ENCODE data around the gene CLDN18.
A peak's percentile ranks its signal among the peaks of the same experiment; 100 is the strongest.

The CLDN18 gene

DNA sequence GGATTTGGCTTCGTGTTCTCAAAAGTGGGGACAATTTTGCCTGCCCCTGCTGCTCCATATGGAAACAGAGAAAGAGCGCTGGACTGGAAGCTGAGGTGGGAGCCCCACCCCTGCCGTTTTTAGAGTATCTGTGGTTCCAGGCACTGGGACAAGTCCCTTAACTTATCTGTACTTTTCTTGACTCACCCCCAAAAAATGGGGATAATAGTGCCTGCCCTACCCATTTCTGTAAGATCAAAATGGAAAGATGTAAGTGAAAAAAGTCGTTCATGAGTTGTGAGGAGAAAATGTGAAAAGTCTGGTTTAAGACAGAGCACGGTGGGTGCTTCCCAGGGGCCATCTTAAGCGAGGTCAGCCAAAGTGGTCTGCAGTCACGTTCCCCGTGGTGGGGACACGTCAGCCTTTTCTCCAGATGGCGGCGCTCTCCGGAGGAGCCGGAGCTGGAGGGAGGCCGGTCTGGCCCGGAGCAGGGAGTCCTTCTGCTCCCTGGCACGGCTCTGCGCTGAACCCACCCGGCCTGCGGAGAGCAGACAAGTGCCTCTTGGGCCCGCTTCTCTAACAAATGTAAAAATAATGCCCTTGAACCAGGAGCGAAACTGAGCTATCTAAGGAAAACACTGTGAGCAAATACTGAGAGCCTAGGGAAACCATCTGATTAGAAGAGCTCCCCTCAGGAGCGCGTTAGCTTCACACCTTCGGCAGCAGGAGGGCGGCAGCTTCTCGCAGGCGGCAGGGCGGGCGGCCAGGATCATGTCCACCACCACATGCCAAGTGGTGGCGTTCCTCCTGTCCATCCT lies at the start of gene CLDN18:
CLDN18 (plus strand) TSS at position 690 of the 797 bp plus-strand sequence; CDS start at position 751, 61 bp downstream.
- no peak for DNase-seq

DNA sequence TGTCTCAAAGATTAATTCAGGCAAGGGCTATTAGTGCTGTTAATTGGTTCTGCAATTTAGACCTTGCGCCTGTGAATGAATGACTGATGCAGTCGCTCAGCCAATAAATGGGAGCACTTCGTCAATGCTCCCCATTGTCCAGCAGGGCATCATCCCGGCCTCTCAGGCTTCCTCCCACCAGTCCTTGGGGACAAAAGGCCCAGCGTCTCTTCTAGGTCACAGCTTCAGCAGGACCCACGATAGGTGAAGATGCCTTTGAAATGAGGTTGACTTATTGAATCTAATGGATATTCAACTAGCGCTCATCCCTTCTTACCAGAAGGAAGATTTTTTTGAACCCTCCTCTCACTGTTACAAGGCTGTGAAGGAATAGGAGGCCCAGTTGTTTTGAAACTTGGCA lies 47.7 kb upstream of the CLDN18 start:
- no peak for DNase-seq

DNA sequence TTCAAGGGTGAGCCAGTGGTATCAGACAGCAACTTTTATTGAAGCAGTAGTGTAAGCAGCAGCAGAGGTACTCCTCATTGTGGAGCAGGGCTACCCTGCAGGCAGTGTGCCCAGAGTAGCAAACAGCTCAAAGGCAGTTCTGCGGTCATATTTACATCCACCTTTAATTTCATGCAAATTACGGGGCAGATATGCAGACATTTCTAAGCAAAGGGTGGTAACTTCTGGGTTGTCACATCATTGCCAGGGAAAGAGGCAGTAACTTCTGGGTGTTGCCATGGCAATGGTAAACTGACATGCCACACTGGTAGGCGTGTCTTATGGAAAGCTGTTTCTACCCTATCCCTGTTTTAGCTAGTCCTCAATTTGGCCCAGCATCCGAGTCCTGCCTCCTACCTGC lies 46.5 kb upstream of the CLDN18 start:
- DNase-seq, result no peak

DNA sequence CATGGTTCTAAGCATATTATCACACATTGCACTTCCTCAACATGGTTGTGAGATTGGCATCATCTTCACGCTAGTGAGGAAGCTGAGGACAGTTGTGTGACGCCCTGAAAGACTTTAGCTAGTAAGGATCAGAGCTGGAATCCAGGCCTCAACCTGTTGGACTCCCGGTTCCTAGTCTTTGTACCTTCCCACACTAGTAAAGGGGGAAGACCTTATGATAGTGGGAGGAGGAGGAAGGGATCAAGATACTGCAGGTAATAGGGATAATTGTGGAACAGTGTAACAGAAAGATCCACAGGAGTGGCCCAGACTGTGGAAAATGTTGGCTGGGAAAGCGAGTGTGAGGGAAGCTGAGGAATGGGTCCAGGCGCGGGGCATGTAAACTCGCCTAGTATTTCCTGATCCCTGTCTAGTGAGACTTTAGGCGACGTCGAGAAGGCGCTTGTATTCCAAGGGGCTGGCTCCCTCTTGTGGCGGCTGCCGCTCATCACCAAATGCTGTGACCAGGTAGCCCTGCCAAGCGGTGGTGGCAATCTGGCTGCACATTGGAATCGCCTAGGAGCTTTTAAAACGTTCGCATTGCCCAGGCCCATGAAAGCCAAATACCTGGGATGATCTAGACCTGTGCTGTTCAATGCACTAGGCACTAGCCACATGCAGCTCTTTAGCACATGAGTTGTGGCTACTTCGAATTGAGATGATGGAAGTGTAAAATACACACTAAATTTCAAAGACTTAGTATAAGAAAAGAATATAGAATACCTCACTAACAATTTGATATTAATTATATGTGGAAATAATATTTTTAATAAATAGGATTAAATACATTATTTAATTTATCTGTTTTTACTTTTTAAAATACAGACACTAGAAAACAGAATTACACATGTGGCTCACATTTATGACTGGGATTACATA lies 38.8 kb upstream of the CLDN18 start:
- DNase-seq, result peak; percentile 79

DNA sequence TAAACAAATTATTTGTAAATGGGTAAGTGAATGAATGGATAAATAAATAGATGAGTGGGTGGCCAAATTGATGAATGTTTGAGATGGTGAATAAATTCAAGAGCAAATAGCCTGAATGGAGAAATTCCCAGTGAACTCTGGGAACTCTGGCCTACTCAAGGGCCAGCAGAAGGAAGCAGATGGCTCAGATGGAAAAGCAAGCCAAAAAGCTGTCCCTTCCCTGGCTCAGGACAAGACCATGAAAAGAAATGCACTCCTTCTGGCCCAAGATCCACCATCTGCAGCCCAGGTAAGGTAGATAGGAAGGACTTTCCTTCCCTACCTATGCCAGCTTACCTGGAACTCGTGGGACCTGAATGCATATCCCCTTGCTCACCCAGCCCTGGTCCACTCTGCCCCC lies 37.6 kb upstream of the CLDN18 start:
- no peak for DNase-seq

DNA sequence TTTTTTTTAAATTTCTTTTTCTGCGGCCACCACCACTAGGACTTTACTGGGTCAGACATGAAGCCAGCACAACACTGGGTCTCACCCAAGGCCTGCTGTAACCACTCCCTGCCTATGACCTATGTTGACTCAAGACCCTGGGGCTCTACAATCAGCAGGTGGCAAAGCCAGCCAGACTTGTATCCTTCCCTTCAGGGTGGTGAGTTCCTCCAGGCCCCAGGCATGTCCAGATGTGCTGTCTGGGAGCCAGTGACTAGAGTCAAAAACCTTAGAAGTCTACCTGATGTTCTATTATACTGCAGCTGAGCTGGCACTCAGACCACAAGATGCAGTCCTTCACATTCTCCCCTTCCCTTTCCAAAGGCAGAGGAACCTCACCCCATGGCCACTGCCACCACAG lies 31.6 kb upstream of the CLDN18 start:
- DNase-seq, result no peak

DNA sequence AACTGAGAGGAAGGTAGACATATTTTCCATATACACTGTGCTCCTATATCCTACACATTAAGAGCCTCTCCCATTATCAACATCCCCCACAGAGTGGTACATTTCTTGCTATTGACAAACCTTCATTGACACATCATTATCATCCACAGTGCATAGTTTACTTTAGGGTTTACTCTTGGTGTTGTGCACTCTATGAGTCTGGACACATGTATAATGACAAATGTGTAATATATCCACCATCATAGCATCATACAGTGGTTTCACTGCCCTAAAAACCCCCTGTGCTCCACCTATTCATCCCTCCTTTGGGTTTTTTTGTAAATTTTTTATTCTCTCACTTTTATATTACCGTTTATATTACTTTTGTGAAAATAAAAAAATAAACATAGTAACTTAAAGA lies 22.2 kb upstream of the CLDN18 start:
- no peak for DNase-seq

DNA sequence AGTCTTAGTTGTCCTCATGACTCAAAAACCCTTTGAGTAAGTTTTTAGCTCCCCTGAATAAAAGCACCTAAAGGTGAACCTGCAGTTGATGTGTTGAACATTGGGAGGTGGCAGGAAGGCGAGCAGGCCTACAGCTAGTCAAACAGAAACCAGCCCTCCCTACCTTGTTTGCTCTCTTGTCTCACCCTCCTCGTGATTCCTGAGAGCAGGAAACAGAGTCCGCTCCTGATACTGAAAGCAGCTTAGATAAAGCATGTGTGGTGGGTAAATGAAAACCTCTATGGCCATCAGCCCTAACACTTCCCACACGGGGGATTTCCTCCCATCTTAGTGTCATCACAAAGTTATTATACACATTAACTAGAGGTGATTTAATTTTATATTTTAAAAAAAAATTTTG lies 21.8 kb upstream of the CLDN18 start:
- no peak for DNase-seq

DNA sequence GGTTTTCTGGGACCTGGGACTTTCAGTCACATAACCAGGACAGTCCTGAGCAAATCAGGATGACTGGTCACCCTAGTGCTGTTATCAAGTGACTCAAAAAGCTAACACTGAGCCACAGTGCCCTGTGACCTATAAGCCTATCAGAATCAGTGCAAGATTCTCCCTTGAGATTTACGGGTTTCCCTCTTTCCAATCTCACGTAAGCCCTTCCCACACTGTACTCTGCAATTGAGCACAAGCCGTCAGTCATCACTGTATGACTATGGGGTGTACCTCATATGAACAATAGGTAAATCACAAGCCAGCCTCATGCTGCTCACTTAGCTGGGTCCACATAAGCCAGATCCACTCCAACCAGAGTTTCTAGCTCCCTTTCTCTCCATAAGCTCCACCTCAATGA lies 21.0 kb upstream of the CLDN18 start:
- DNase-seq, result no peak

DNA sequence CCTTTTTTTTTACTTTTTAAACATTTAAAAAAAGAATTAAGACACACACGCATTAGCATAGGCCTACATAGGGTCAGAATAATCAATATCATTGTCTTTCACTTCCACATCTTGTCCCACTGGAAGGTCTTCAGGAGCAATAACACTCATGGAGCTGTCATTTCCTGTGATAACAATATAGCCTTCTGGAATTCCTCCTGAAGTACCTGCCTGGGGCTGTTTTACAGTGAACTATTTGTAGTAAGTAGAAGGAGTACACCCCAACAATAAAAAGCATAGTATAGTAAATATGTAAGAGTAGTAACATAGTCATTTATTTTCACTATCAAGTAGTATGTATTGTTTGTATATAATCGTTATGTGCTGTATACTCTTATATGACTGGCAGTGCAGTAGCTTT lies 19.5 kb upstream of the CLDN18 start:
- no peak for DNase-seq

DNA sequence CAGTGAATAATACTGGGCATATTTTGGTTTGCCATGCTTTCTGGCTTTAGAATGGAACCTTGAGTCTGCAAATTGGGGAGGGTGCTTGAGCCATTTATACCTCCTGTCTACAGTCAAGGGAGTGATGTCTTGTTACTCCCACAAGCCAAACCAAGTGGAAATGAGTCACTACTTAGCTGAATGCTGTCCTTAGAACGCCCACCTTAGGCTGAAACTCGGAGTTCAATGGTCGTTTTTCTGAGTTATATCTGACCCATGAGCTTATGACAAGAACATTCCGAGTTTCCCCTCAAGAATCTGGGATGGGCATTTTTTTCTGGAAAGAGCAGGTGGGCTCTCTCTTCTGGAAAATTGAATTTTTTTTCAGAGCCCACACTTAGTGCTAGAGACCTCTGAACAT lies 17.4 kb upstream of the CLDN18 start:
- DNase-seq, result no peak

DNA sequence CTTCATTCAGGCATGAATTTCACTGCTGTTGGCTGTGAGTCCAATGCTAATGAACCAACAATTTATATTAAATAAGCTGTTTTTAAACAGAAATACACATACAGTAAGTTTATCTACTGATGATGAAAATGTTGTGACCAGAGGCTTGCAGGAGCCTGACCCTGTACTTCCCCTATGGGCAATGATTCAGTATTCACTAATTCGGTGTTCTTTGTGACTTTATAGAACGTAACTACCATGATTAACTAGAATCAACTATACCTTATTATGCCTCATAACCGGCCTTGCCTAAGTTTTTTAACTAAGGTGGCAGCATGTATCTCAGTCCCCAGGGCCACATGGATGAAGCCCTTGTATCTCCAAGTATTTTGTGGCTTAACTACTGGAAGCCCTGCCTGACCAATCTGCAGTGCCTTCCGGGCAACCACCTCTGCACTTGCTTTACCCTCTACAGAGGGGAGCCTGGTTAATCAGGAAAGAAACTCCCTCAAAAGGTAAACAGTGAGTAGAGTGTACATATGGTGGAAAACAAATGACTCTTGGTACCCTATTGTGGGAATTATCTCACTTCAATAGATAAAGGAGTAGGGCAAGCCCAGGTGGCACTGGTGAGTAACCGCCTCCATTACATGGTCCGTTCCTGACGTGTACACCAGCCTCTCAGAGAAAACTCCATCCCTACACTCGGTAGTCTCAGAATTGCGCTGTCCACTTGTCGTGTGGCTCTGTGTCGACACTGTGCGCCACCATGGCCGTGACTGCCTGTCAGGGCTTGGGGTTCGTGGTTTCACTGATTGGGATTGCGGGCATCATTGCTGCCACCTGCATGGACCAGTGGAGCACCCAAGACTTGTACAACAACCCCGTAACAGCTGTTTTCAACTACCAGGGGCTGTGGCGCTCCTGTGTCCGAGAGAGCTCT lies 11.6 kb upstream of the CLDN18 start:
- no peak for DNase-seq

DNA sequence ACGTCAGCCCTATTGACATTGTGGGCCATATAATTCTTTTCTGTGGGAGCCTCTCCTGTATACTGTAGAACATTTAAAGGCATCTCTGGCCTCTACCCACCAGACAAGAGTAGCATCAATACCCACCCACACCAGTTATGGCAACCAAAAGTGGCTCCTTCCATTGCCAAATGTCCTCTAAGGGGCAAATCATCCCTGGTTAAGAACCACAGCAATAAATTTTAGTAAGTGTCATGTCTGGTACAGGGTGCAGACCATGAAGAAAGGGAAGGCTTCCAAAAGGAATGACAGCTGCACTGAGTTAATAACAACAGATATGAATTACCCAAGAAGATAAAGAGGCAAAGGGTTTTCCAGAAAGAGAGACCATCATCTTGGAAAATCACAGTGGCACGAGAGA lies 6.9 kb upstream of the CLDN18 start:
- DNase-seq, result no peak

DNA sequence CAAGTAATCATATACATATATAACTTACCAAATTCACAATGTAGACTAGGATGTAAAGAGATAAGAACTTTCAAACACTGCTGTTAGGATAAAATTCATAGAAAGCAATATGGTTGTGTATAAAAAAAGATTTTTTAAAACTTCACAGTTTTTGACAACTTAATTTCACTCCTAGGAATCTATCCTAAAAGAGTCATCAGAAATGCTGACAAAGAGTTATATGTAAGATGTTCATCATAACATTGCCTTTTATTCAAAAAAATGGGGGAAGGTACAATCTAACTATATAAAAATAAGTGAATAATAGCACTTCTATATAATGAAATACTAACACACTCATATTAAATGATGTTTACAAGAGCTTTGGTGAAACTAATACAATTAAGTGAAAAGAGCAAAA lies 4.3 kb upstream of the CLDN18 start:
- no peak for DNase-seq

DNA sequence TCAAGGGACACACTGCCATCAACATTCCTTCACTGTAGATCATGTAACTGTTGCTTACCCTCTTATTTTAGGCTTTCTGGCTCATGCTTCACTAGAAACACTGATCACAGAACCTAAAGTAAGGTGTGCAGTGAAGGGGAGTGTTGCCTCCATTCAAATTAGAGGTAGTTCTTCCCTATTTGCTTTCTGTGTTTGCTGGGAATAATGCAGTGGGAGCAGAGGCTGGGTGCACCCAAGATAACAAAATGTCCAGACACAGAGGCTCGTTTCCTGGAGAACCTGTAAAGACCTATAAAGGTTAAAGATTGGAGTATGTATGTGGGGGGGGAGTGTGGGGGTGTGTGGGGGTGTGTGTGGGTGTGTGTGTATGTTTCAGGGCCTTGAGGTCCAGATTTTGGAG lies 2.1 kb upstream of the CLDN18 start:
- DNase-seq, result no peak

DNA sequence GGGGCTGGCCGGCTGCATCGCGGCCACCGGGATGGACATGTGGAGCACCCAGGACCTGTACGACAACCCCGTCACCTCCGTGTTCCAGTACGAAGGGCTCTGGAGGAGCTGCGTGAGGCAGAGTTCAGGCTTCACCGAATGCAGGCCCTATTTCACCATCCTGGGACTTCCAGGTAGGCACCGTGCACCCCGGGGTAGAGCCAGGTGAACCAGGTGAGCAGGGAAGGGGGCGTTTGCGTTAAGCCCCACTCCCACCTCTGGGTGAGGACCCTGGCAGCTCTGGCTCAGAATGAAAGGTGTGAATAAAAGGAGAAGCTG lies 267 bp downstream of the CLDN18 start:
- DNase-seq, result no peak

DNA sequence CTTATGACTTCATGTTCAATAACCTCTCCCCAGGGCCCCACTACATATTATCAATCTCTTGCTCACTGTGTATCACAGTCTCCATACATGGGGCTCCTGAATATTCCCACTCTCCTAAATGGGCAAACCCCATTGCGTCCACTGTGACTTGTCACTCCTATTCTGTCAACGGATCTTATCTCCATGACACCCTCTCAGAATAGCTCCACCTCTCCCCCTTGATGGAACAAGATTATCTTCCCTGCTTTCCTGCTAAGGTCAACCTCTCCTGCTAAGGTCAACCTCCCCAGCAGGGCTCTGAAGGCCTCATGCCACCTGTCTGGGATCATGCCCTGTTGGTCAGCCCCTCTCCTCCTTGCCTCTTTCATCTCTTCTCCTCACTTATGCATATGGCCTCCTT lies 1.8 kb downstream of the CLDN18 start:
- DNase-seq, result no peak

DNA sequence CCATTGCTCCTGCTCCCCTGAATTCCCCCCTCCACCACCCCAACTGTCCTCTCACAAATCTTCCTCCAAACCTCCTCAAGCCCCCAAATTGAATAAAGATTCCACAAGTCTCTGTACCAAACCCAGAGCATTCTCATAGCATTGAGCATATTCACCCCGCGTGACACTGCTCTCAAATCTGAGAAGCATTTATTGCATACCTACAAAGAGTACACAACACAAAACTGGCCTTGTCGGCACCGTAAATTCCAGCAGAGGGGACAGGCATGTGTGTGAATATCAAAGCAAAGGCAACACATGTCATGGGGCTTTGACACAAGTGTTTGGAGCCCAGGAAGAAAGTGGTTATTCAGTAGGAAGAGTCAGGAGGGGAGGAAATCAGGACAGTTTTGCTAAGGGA lies 2.6 kb downstream of the CLDN18 start:
- DNase-seq, result no peak

DNA sequence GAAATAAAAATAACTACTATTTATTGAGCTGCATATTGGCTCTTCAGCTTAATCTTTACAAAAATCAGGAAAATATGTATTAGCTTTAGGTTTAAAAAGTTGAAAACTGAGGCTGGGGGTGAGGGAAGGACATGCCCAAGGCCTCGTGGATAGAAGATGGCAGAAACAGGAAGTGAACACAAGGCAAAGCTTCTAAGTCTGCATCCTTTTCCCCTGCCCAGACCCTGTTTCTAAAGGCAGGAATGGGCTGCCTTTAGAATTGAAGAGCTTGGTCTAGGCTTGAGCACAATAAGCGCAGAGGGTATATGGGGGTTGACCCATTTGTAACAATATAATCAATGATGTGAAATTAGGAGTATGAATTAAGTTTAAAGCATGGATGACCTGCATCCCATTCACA lies 6.1 kb downstream of the CLDN18 start:
- DNase-seq, result no peak

DNA sequence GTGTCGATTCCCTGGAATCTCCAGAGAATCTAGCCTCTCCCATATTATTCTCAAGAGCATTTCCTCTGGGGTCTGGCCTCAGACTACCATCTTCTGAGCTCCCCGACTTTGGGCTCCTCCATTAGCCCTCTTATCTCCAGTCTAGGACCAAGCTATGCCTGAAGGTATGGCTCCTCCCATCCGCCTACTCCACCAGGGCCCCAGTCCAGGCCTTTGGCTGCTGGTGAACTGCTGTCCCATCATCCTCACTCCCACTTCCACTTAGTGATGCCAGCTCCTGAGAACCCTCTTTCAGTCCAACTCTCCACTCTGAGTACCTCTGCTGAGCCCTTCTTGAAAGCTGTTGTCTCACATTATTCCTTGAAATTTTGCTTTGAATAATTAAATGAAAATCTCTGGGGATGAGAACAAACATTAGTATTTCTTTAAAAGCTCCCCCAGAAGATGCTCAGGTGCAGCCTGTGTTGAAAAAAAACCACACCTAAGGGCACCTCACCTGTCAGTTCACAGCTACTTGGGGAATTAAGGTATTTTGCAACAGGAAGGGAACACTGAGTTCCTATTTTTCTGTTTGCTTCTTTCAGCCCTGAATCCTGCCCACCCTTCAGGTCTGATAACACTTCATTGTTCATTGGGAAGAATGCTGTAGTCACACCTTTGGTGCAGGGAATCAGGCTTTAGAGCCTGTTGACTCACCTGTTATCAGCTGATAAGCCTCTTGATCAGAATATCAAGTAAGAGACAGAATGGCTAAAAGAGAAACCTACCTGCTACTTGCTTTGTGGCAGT lies 9.5 kb downstream of the CLDN18 start:
- no peak for DNase-seq

DNA sequence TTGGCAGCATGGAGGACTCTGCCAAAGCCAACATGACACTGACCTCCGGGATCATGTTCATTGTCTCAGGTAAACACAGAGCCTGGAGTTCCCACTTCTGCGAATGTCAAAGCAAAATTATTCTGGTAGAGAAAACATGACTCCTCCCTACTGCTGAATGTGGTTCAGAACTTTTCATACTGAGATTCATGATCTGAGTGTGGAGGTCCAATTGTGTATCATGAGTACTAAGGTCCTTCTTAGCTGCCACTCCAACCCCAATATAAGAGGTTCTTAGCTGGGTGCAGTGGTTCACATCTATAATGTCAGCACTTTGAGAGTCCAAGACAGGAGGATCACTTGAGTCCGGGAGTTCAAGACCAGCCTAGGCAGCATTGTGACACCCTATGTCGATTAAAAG lies 13.8 kb downstream of the CLDN18 start:
- no peak for DNase-seq

DNA sequence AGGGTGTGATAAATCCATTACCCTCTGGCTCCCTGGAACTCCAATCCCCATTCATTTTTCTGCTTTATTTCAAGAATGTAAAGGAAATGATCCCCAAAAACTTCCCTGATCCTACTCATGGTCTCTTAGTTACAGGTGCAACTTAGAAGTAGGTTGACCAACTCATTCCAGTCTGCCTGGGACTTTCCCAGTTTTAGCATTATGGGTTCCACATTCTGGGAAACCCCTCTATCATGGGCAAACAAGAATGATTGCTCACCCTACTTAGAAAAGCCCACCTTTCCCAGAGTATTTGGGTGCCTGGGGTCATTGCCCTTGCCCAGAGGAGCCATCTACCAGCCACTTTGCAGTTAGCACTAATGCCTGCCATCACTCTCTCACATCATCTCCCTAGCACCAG lies 15.6 kb downstream of the CLDN18 start:
- DNase-seq, result no peak

DNA sequence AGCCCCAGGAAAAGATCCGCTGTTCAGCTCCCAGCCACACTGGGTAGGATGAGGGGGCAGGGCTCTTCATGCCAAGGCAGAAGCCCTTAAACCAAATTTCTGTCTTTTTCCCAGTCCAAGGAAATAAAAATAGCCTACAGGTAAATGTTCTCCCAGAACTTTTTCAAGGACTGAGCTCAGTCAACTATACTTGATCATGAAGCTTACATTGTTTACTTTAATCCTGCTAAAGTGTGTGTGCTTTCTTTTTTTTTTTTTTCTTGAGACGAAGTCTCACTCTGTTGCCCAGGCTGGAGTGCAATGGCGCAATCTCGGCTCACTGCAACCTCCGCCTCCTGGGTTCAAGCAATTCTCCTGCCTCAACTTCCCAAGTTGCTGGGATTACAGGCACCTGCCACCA lies 17.9 kb downstream of the CLDN18 start:
- DNase-seq, result no peak
